Measurements from ENCODE around the gene INMT.

The INMT gene

GRCh38 chr7:30709549-30709948, 42.4 kb upstream of the INMT start:
- Histone ChIP-seq H3K4me2 (ENCODE audit: low read length) (no peak overlapping the region), H3K27me3 (ENCODE audit: control insufficient read depth, low read length) (peaks cover 26% of the 10 kb centered on the region), H3F3A (ENCODE audit: control insufficient read depth, insufficient read depth) (no peaks in the 10 kb centered on the region), H3K9me3 (ENCODE audit: control insufficient read depth, insufficient read depth, low read length) (no peaks in the 10 kb centered on the region), H3K9me2 (replicated peaks; ENCODE audit: control insufficient read depth, low read length) (no peaks in the 10 kb centered on the region), H3K27ac (ENCODE audit: low read depth, low read length) (no peak overlapping the region), H3K36me3 (ENCODE audit: control insufficient read depth, low read length) (no peaks in the 10 kb centered on the region), H3K79me2 (ENCODE audit: control insufficient read depth, low read length) (no peaks in the 10 kb centered on the region), H3K4me3 (ENCODE audit: low read length) (no peak overlapping the region), H4K20me1 (ENCODE audit: control insufficient read depth, insufficient read depth, low read depth, low read length) (no peaks in the 10 kb centered on the region), H3K4me1 (ENCODE audit: control insufficient read depth, low read length) (no peaks in the 10 kb centered on the region)
- TF ChIP-seq EZH2phosphoT487 (IDR thresholded peaks at IDR 0.05; ENCODE audit: borderline replicate concordance, low read length), result no peak
- no peak for TF ChIP-seq CTCF (IDR thresholded peaks at IDR 0.05; ENCODE audit: low read depth, low read length, poor library complexity, severe bottlenecking)

DNA sequence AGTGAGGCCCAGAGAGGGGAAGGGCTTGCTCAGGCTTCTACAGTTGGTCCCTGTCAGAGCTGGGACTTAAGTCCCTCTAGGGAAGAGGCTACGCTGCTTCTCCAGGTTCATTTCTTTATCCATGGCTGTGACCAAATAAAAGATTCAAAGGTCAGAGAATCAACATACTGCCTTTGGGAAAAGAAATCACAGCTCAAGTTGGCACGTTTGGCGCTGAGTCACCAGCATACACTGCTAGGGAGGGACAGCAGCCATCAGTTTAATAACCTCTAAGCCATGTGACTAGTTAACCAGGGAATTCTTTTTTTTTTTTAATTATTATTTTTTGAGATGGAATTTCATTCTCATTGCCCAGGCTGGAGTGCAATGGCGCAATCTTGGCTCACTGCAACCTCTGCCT, 41.3 kb upstream of the INMT start:
- H3K27ac ChIP-seq (ENCODE audit: low read depth, low read length), result no peak overlapping the region
- TF ChIP-seq EZH2phosphoT487 (IDR thresholded peaks at IDR 0.05; ENCODE audit: borderline replicate concordance, low read length), result no peak
- no peak for TF ChIP-seq CTCF (IDR thresholded peaks at IDR 0.05; ENCODE audit: low read depth, low read length, poor library complexity, severe bottlenecking)
- no peaks in the 10 kb centered on the region for H3F3A ChIP-seq (ENCODE audit: control insufficient read depth, insufficient read depth)
- no peak overlapping the region for H3K4me3 ChIP-seq (ENCODE audit: low read length)
- no peaks in the 10 kb centered on the region for H3K9me2 ChIP-seq (replicated peaks; ENCODE audit: control insufficient read depth, low read length)
- no peaks in the 10 kb centered on the region for H3K36me3 ChIP-seq (ENCODE audit: control insufficient read depth, low read length)
- peaks cover 26% of the 10 kb centered on the region for H3K27me3 ChIP-seq (ENCODE audit: control insufficient read depth, low read length)
- no peaks in the 10 kb centered on the region for H3K9me3 ChIP-seq (ENCODE audit: control insufficient read depth, insufficient read depth, low read length)
- H3K4me1 ChIP-seq (ENCODE audit: control insufficient read depth, low read length), result no peaks in the 10 kb centered on the region
- no peaks in the 10 kb centered on the region for H3K79me2 ChIP-seq (ENCODE audit: control insufficient read depth, low read length)
- H4K20me1 ChIP-seq (ENCODE audit: control insufficient read depth, insufficient read depth, low read depth, low read length), result no peaks in the 10 kb centered on the region
- no peak overlapping the region for H3K4me2 ChIP-seq (ENCODE audit: low read length)

DNA sequence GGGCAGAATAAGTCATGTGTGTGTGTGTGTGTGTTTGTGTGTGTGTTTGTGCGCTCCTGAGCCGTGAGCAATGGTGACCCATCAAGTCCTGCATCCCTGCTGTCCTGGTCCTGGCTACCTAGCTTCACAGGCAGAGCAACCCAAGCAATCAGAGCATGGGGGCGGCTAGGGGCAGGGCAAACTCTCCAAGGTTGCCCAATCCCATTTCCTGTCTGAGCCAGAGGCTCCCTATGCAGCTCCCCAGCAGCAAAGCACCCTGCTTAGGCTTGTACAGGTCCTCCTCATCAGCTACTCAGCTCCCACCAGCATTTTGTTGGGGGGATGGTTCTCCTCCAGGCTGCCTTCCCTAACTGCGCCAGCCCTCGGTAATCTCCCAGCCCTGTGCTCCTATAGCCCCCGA, 38.5 kb upstream of the INMT start:
- Histone ChIP-seq H3K4me3 (ENCODE audit: low read length) (no peak overlapping the region), H4K20me1 (ENCODE audit: control insufficient read depth, insufficient read depth, low read depth, low read length) (no peaks in the 10 kb centered on the region), H3F3A (ENCODE audit: control insufficient read depth, insufficient read depth) (no peaks in the 10 kb centered on the region), H3K79me2 (ENCODE audit: control insufficient read depth, low read length) (no peaks in the 10 kb centered on the region), H3K9me2 (replicated peaks; ENCODE audit: control insufficient read depth, low read length) (no peaks in the 10 kb centered on the region), H3K9me3 (ENCODE audit: control insufficient read depth, insufficient read depth, low read length) (peaks cover 9% of the 10 kb centered on the region; the same call in 1 of the 2 replicates), H3K27me3 (ENCODE audit: control insufficient read depth, low read length) (peaks cover 26% of the 10 kb centered on the region), H3K4me2 (ENCODE audit: low read length) (no peak overlapping the region), H3K4me1 (ENCODE audit: control insufficient read depth, low read length) (no peaks in the 10 kb centered on the region), H3K27ac (ENCODE audit: low read depth, low read length) (no peak overlapping the region), H3K36me3 (ENCODE audit: control insufficient read depth, low read length) (no peaks in the 10 kb centered on the region)
- no peak for TF ChIP-seq EZH2phosphoT487 (IDR thresholded peaks at IDR 0.05; ENCODE audit: borderline replicate concordance, low read length)
- no peak for TF ChIP-seq CTCF (IDR thresholded peaks at IDR 0.05; ENCODE audit: low read depth, low read length, poor library complexity, severe bottlenecking)

DNA sequence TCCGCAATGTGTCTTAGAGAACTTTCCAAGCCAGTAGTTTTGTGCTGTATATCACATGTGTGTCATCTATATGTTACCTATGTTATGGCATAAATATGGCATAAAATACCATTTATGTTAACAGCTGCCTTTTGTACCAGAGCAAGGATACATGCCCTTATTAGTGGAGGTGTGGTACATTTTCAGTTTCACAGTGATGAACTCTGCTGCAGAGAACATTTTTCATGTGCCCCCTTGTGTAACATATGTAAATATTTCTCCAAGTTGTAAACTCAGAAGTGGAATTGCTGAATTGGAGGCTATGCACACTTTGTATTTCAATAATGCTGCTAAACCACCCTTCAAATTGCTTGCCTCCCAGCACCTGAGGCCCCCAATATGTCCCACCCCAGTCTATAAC, 37.8 kb upstream of the INMT start:
- Histone ChIP-seq H3K27ac (ENCODE audit: low read depth, low read length) (no peak overlapping the region), H3K9me3 (ENCODE audit: control insufficient read depth, insufficient read depth, low read length) (peaks cover 11% of the 10 kb centered on the region; the same call in 1 of the 2 replicates), H4K20me1 (ENCODE audit: control insufficient read depth, insufficient read depth, low read depth, low read length) (no peaks in the 10 kb centered on the region), H3K27me3 (ENCODE audit: control insufficient read depth, low read length) (peaks cover 26% of the 10 kb centered on the region), H3K79me2 (ENCODE audit: control insufficient read depth, low read length) (no peaks in the 10 kb centered on the region), H3K36me3 (ENCODE audit: control insufficient read depth, low read length) (no peaks in the 10 kb centered on the region), H3K4me1 (ENCODE audit: control insufficient read depth, low read length) (no peaks in the 10 kb centered on the region), H3K4me3 (ENCODE audit: low read length) (no peak overlapping the region), H3K9me2 (replicated peaks; ENCODE audit: control insufficient read depth, low read length) (no peaks in the 10 kb centered on the region), H3F3A (ENCODE audit: control insufficient read depth, insufficient read depth) (no peaks in the 10 kb centered on the region), H3K4me2 (ENCODE audit: low read length) (no peak overlapping the region)
- TF ChIP-seq EZH2phosphoT487 (IDR thresholded peaks at IDR 0.05; ENCODE audit: borderline replicate concordance, low read length), result no peak
- no peak for TF ChIP-seq CTCF (IDR thresholded peaks at IDR 0.05; ENCODE audit: low read depth, low read length, poor library complexity, severe bottlenecking)

Measured in DOHH2 (cell line).